GM10266 (cell line): ENCODE results near the gene VEZT.

Source experiments
- DNase-seq: peaks from one replicate; pipeline ENCODE4 v3.0.0; 2012; ENCODE audit errors: extremely low spot score
- CTCF ChIP-seq: IDR thresholded peaks from 2 replicates; pipeline ENCODE4 v1.5.1; 2012; ENCODE audit warnings: mild to moderate bottlenecking, low read depth; ENCODE audit not compliant: control insufficient read depth, insufficient read depth; ENCODE audit errors: missing control alignments

Gene VEZT

GRCh38 chr12:95214466-95214865, 3.1 kb upstream of the VEZT start:
- TF ChIP-seq CTCF: no peak
- no peak for DNase-seq

GRCh38 chr12:95215949-95216348, 1.7 kb upstream of the VEZT start:
- TF ChIP-seq CTCF: no peak

DNA sequence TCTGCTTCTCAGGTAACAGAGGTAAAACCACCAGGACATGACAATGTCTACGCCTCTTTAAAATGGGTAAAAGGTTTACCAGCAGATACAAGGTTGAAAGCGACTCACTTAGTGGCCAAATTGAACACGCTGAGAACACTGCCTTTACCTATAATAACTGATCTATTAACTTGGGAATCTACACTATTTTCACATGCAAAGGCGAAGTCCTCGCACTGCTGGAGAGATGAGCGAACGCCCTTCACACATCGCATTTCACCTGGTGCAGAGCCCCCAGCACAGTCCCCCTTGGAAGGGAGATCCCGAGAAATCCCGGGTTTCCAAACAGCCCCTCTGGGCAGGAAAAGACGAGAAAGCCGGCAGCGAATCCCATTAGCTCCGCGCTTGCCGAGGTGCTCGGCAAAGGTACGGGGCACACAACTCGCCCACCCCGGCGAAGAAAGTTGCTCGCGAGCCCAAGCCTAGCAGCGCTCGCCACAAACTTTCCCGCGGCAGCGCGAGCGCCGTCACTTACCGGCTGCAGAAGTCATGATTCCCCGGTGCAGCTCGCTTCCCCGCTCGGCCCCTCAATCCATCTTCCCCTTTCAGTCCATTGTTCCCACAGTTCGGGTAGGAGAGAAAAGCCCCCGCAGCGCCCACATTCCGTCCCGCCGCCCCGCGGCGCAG, 763 bp upstream of the VEZT start:
- no peak for DNase-seq

More at GRCh38 chr12:95215949-95216348, 1.7 kb upstream of the VEZT start:
- DNase-seq: peak; percentile 42

DNA sequence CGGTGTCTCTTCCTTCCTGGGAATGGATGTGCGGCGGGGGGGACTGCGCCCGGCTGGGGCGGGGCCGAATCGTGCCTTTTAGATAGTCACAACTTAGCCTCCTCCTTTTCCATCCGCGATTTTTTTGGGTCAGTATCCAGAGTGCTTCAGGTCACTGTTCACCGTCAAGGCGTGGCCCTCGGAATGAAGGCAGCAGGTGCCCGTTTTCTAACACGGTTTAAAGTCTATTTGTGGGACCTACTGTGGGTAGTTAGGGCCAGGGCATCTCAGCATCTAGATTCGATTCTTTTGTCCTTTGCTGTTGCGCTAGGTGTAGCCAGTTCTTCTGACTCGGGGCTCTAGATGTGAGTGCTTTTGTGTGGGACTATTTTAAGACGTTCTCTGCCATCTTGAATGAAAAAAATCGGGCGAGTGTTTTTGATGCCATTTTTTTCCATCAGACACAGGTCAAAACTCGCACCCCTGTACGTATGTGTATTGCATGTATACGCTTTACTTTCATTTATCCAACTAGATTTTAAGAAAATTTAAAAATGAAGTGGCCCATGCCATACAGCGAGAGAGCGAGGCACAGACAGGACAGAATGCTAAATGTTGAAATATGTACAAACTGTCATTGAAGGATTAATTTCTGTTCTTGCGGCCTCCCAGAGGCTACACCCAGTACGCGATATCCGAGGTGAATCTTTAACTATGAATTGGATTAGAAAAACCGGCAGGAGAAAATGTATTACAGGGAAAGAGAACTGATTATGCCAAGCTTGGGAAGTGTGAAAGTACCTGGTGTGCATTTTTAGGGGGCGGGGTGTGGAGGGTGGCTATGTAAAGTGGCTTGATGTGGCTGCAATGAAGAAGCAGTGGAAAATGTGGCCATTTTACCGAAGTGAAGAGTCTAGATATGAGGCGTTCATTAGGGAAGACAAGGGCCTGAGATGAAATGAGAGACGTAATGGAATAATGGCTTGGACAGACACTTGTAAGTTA, 835 bp downstream of the VEZT start:
- peak; percentile 34 for DNase-seq
- TF ChIP-seq CTCF: no peak

More for the DNA sequence above, 763 bp upstream of the VEZT start:
- no peak for TF ChIP-seq CTCF

DNA sequence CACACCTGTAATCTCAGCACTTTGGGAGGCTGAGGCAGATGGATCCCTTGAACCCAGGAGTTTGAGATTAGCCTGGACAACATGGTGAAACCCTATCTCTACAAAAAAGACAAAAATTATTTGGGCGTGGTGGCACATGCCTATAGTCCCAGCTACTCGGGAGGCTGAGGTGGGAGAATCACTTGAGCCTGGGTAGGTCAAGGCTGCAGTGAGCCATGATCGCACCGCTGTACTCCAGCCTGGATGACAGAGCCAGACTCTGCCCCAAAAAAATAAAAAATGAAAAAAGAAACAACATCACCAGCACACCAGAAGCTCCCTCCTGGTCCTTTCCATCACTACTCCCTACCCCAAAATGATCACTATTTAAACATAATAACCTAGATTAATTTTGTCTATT, 2.6 kb downstream of the VEZT start:
- DNase-seq: no peak
- TF ChIP-seq CTCF: no peak

GRCh38 chr12:95220726-95221125, 3.1 kb downstream of the VEZT start:
- no peak for TF ChIP-seq CTCF
- no peak for DNase-seq
